NCI-H2107 (cell line): Measurements from ENCODE around the gene CDK17.
"Not testable (repeated sequence)": the region's sequence is repeated elsewhere in the genome, so short reads cannot be mapped to it uniquely, and the experiment has no call there.

Experiments used
- DNase-seq: peaks from one replicate; lab custom pipeline; 2025; lab: John Stamatoyannopoulos, UW

Gene CDK17

GRCh38 chr12:96315741-96316481 is 84.3 kb downstream of the CDK17 start:
- DNase-seq, result not testable (repeated sequence)

- DNase-seq, result no peak
Observed at GRCh38 chr12:96314723-96315122, 85.5 kb downstream of the CDK17 start.

- no peak for DNase-seq
Observed at GRCh38 chr12:96313606-96314005, 86.6 kb downstream of the CDK17 start.

- no peak for DNase-seq
Observed at GRCh38 chr12:96311191-96311590, 89.0 kb downstream of the CDK17 start.

GRCh38 chr12:96310067-96310466 is 90.2 kb downstream of the CDK17 start:
- no peak for DNase-seq

- no peak for DNase-seq
Observed at GRCh38 chr12:96308881-96309280, 91.4 kb downstream of the CDK17 start.

GRCh38 chr12:96305665-96306064 is 94.6 kb downstream of the CDK17 start:
- no peak for DNase-seq

GRCh38 chr12:96303653-96304052 is 96.6 kb downstream of the CDK17 start:
- DNase-seq, result no peak

GRCh38 chr12:96302687-96303310 is 97.4 kb downstream of the CDK17 start:
- DNase-seq, result no peak

GRCh38 chr12:96301732-96302131 is 98.5 kb downstream of the CDK17 start:
- no peak for DNase-seq

GRCh38 chr12:96300064-96300463 is 100.2 kb downstream of the CDK17 start:
- no peak for DNase-seq

GRCh38 chr12:96297504-96297903 is 102.7 kb downstream of the CDK17 start:
- no peak for DNase-seq

- DNase-seq, result no peak
Observed at GRCh38 chr12:96295532-96296160, 104.6 kb downstream of the CDK17 start.

GRCh38 chr12:96294831-96295230 is 105.4 kb downstream of the CDK17 start:
- DNase-seq, result no peak

- no peak for DNase-seq
Observed at GRCh38 chr12:96293093-96293492, 107.1 kb downstream of the CDK17 start.

- no peak for DNase-seq
Observed at GRCh38 chr12:96289067-96289466, 111.2 kb downstream of the CDK17 start.

GRCh38 chr12:96285158-96285557 is 115.1 kb downstream of the CDK17 start:
- no peak for DNase-seq

- no peak for DNase-seq
Observed at GRCh38 chr12:96274331-96274730, 125.9 kb downstream of the CDK17 start.

- DNase-seq, result no peak
Observed at GRCh38 chr12:96271469-96272199, 128.6 kb downstream of the CDK17 start.

GRCh38 chr12:96266238-96266637 is 134.0 kb downstream of the CDK17 start:
- DNase-seq, result no peak

GRCh38 chr12:96265836-96266235 is 134.4 kb downstream of the CDK17 start:
- no peak for DNase-seq

GRCh38 chr12:96265400-96265799 is 134.8 kb downstream of the CDK17 start:
- no peak for DNase-seq

GRCh38 chr12:96263449-96263902 is 136.8 kb downstream of the CDK17 start:
- no peak for DNase-seq
